ENCODE results near the gene CECR2. TPM values are rescaled to one million over a fixed set of nuclear protein-coding genes. Genes with fewer than 3 reads are reported as not detected.
"Not testable (repeated sequence)": the region's sequence is repeated elsewhere in the genome, so short reads cannot be mapped to it uniquely, and the experiment has no call there.

The CECR2 gene
- total RNA-seq, 1 donor: under 0.01 TPM

DNA sequence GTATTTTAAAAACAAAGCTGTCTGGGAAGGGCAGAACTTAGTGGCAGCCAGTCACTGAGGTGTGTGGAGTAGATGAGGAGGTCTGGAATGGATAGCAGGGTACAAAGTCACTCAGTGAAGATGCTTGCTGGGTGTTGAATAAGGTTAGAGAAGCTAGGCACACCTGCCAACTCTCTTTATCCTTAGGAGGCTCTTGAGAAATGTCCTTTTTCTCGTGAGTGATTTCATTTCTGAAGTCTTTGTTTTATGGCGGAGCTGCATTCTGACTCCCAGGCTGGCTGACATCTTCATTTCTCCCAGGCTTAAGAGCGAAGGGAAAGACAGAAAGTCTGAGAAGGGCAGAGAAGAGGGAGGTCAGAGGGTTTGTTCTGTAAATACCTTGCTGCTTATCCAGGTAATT is 31.0 kb downstream of the CECR2 start:
- DNase-seq (ENCODE audit: low read depth in 2 of 3, low spot score in 2 of 3): no peak

- DNase-seq (ENCODE audit: low read depth in 2 of 3, low spot score in 2 of 3): no peak
These were observed 32.5 kb downstream of the CECR2 start for GRCh38 chr22:17401728-17402127.

DNA sequence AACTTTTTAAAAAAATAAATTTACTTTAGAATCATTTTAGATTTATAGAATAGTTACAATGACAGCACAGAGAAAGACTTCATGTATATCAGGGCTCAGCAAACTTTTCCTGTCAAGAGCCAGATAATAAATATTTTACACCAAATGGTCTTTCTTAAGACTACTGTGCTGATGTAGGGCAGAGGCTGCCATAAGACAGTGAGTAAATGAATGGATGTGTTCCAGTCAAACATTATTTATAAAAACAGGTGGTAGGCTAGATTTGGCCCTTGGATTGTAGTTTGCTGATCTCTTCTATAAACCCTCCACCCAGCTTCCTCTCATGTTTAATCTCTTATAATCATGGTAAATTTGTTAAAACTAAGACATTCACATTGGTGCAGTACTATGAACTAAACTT is 33.0 kb downstream of the CECR2 start:
- no peak for DNase-seq (ENCODE audit: low read depth in 2 of 3, low spot score in 2 of 3)

GRCh38 chr22:17403906-17404305 is 34.6 kb downstream of the CECR2 start:
- DNase-seq (ENCODE audit: low read depth in 2 of 3, low spot score in 2 of 3): no peak

DNA sequence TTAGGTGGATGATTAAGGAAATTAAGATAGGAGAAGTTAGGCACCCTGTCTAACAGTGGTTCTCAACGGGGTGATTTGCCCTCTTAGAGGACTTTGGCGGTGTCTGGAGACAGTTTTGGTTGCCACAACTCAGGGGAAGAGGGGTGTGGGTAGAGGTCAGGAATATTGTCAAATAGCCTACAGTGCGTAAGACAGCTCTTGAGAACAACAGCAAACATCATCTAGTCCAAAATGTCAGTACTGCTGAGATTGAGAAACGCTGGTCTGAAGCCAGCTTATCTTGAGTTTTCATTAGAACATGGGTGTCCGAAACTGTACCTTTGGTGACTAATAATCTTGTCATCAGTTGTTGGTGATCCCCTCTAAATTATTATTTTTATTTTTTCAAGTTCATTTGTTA is 38.4 kb downstream of the CECR2 start:
- no peak for DNase-seq (ENCODE audit: low read depth in 2 of 3, low spot score in 2 of 3)

DNA sequence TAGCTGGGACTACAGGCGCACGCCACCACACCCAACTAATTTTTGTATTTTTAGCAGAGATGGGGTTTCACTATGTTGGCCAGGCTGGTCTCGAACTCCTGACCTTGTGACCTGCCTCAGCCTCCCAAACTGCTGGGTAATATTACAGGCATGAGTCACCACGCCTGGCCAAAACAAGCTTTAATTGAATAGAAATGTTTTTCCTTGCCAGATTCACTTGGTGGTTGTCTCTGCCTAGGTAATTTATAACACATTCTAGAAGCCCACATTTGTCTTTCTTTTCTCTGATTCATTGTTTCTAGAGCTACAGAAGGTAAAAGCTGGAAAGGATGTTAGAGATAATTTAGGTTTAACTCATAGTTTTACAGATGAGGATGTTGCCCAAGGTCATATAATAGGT is 41.3 kb downstream of the CECR2 start:
- no peak for DNase-seq (ENCODE audit: low read depth in 2 of 3, low spot score in 2 of 3)

GRCh38 chr22:17411213-17411612 is 42.0 kb downstream of the CECR2 start:
- DNase-seq (ENCODE audit: low read depth in 2 of 3, low spot score in 2 of 3): no peak

DNA sequence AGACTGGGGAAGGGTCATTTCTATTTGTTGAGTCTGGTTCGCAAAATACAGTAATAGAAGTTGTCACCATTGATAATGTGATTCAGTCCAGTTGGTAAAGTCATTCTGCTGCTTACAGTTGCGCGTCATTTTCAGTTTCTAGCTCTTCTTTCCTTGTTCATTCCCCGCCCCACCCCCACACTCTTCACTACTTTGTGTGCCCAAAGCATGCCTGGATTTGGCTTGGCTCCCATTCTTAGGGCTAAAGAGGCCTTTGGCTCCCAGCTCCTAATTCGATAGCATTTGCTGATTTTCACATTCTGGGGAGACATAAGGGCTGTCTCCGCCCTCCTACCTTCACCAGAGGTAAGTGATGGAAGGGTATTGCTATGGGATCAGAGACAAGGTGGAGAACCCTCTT is 43.0 kb downstream of the CECR2 start:
- DNase-seq (ENCODE audit: low read depth in 2 of 3, low spot score in 2 of 3): no peak

- DNase-seq (ENCODE audit: low read depth in 2 of 3, low spot score in 2 of 3): no peak
These were observed 49.6 kb downstream of the CECR2 start for GRCh38 chr22:17418890-17419324.

DNA sequence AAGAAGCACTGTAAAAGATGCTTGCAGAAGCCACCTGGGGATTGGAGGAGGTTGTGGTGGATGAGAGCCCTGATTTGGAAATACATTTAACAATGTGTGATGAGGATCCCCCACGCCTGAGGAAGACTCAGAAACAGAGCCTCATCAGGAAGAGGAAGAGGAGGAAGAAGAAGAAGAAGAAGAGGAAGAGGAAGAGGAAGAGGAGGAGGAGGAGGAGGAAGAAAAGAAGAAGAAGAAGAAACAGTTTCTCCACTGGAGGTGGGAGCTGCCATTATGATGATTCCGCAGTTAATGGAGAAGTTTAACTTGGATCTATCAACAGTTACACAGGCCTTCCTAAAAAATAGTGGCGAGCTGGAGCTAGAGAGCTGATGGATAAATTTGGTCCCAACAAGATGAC is 50.1 kb downstream of the CECR2 start:
- DNase-seq (ENCODE audit: low read depth in 2 of 3, low spot score in 2 of 3): no peak

- DNase-seq (ENCODE audit: low read depth in 2 of 3, low spot score in 2 of 3): no peak
These were observed 53.6 kb downstream of the CECR2 start for GRCh38 chr22:17422736-17423343.

GRCh38 chr22:17423616-17424015 is 54.4 kb downstream of the CECR2 start:
- DNase-seq (ENCODE audit: low read depth in 2 of 3, low spot score in 2 of 3): no peak

- not testable (repeated sequence) for DNase-seq (ENCODE audit: low read depth in 2 of 3, low spot score in 2 of 3)
These were observed 58.3 kb downstream of the CECR2 start for GRCh38 chr22:17427528-17427927.

DNA sequence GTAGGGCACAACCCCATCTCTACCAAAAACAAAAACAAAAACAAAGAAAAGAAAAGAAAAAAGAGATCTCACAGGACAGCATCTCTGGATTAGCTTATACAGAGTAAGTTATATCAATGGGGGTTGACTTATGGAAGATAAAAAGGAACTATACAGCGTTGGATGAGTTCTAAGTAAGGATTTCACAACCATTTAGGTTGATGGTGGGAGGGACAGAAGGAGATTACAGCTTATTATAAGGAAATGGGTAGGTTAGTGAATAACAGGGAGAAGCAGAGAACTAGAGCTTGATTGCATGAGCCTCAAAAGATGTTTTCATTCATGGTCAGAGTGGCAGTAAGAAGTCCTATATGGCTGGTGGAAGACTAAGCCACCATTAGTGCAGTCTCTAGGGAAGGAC is 60.3 kb downstream of the CECR2 start:
- no peak for DNase-seq (ENCODE audit: low read depth in 2 of 3, low spot score in 2 of 3)

- no peak for DNase-seq (ENCODE audit: low read depth in 2 of 3, low spot score in 2 of 3)
These were observed 61.2 kb downstream of the CECR2 start for GRCh38 chr22:17430412-17430811.

DNA sequence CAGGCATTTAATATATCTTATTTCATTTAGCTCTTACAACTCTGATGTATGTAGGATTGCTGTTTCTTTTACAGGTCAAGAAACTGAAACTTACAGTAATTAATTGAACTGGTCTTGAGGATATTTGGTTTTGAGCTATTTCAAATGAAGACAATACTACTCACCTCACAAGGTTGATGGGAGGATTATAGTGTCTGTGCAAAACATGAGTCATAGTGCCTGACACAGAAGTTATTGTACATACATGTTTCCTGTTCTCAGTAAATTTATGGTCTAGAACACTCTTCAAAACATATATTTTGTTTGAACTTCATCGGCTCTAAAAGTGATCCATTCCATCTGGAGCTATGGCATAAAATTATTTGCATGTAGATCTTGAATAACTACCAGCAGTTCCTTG is 61.9 kb downstream of the CECR2 start:
- no peak for DNase-seq (ENCODE audit: low read depth in 2 of 3, low spot score in 2 of 3)

DNA sequence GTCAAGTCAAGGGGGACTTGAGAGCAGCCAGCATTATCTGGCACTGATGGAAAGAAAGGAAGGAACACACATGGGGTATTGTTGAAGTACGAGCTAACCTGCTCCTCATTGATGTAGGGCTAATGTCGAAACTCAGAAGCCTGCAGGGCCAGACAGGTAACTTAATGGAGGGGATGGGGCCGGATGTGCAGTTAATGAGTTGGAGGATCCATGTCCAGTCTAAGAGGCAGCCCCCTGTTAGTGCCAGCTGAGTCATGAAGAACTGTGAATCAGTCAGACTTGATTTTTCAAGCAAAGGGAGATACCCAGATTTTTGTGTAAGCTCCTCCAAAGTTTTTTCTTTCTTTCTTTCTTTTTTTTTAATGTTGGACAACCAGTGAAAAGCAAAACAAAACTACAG is 65.6 kb downstream of the CECR2 start:
- DNase-seq (ENCODE audit: low read depth in 2 of 3, low spot score in 2 of 3): no peak

DNA sequence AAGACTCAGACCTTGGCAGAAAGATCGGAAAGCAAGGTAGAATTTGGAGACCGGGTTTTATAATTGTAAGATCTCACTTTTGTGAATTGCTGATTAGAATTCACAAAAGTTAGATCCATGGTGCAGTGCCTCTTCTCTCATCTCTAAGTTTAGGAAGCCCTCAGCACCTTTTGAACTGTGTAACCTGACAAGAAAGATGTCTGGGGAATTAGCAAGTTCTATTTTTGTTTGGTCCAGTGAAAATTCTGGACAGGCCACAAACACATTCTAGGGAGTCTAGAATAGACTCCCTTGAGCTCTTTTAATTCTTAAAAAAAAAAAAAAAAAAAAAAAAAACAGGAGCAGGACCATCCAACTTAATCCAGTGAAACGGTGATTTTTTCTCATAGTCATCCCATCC is 66.1 kb downstream of the CECR2 start:
- DNase-seq (ENCODE audit: low read depth in 2 of 3, low spot score in 2 of 3): no peak

DNA sequence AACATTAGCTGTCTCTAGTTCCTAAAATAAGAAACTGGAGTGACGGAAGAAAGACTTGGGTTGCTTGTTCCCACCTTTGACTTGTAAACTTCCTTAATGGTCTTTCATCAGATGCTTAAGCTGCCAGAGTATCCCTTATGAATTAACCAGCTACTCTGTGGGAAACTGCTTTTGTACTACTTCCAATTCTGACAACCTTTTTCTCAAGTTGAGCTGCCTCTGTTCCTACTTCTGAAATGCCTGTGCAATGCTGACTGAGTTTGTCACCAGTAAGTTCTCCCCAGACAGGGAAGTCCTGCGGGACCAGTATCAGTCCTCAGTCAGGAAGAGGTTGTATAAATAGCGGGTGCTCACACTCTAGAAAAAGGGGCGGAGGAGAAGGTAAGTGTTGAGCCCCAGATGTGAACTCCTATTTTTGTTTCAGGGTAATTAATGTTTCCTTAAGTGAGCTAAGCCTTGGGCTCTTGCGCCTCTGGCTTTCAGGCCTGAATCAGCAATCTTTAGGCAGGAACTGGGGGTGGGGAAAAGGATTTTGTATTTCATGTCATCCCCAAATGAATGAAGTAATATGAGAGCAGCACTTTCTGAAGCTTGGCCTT is 67.2 kb downstream of the CECR2 start:
- DNase-seq (ENCODE audit: low read depth in 2 of 3, low spot score in 2 of 3): peak in 2 of 3 donors; percentile 6 to 35

DNA sequence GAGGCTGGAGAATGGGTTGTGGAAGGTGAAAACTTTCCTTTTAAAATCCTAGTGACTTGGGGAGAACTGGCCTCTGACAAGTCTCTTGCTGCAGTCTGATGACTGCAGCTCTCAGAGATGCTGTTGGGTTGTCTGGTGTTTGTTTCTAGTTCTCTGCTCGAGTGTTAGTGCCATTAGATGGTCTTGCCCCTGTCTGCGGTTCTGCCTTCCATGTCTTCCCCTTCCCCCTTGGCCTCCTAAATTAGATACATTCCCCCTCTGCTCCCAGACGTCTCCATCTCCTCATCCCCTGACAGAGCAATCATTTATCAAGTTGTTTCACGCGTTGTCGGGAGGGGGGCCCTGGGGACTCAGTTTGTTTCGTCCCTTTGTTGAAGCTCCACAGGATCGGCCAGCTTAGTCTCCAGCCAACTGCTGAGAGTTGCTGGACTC is 67.7 kb downstream of the CECR2 start:
- no peak for DNase-seq (ENCODE audit: low read depth in 2 of 3, low spot score in 2 of 3)

DNA sequence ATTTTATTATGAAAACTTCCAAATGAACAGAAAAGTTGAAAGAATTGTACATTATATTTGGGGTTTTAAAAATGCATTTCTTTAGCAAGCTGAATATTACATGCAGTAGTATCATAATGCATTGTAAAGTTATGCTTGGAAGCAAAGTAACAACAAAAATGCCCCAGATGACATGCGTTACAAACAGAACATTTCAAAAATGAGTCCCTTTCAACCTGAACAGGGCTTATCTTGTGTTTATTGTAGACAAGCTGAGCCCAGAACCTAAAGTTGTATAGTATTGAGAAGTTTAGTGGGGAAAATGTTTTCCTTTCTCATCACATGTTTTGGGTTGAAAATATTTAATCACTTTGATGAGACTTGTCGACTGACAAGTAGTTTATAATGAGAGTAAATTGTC is 68.8 kb downstream of the CECR2 start:
- no peak for DNase-seq (ENCODE audit: low read depth in 2 of 3, low spot score in 2 of 3)

DNA sequence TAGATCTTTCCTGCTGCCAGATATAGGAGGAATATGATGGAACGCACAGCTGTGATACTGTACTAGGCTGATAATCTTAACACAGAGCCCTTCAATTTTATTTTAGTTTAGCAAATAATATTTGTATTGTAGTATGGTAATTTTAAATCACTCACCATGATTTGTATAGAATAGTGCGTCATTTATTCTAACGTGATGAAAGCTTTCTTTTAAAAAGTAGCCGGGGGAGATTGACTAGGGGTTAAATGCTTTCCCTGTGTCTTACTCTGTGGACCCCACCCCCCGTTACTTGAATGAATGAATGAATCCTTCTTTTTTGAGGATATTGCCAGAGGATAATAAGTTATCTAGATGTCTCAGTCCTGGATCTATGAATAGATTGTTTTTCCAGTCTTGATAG is 72.1 kb downstream of the CECR2 start:
- DNase-seq (ENCODE audit: low read depth in 2 of 3, low spot score in 2 of 3): no peak

All from hematopoietic multipotent progenitor cell (in vitro differentiated cells).